ENCODE results near the gene ARHGAP10.

Gene ARHGAP10

GRCh38 chr4:147958489-147959065 is 226.7 kb downstream of the ARHGAP10 start:
- no peak for DNase-seq

DNA sequence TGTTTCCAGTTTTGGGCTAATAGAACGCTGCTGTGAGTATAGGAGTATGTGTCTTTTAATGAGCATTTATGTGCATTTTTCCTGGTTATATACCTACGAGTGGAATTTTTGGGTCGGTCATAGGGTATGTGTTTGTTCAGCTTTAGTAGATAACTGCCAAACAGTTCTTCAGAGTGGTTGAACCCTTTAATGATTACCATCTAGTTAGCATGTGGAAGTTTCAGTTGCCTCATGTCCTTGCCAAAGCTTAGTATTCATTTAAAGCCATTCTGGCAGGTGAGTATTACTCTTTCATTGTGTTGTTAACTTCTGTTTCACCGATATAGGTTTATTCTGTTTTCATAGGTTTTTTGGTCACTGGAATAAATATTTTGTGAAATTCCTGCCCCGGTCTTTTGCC is 229.1 kb downstream of the ARHGAP10 start:
- no peak for DNase-seq

GRCh38 chr4:147963839-147964238 is 232.0 kb downstream of the ARHGAP10 start:
- DNase-seq: no peak

GRCh38 chr4:147964266-147964880 is 232.5 kb downstream of the ARHGAP10 start:
- no peak for DNase-seq

DNA sequence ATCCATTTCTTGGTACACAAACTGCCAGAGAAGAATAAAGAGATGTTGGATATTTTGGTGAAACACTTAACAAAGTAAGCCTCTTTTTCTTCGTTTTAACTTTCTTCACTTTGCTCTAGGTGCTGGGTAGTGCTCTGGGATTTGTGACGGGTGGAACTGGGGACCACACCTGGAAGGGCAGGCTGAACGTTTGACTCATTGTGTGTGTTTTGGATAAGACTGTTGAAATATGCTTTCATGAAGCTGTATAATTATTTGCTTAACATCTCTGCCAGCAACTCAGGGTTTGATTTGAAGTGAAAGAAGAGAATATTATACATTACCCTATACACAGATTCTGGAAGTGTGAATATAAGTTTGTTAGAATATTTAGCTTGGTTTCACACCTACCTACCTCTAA is 233.2 kb downstream of the ARHGAP10 start:
- DNase-seq: no peak

DNA sequence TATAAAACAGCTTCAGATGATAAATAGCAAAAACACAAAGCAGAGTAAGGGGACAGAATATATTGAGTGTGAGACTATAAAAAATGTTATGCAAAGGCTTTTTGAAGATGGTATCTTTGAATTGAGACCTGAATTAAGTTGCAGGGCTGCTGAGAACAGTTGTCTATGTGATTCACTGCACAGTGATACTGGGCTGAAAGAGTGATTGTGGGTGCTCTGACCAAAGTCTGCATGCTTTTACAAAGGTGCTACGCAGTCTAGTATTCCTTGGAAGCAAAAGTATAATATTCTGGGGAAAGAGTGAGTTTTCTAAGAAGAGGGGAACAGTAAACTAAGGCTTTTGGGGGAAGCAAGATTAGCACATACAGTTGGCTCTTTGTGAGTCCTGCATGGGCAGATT is 234.0 kb downstream of the ARHGAP10 start:
- DNase-seq: no peak

GRCh38 chr4:147968641-147969040 is 236.8 kb downstream of the ARHGAP10 start:
- DNase-seq: no peak

- no peak for DNase-seq
These were observed 237.9 kb downstream of the ARHGAP10 start for GRCh38 chr4:147969573-147970385.

- no peak for DNase-seq
These were observed 239.2 kb downstream of the ARHGAP10 start for GRCh38 chr4:147971116-147971515.

DNA sequence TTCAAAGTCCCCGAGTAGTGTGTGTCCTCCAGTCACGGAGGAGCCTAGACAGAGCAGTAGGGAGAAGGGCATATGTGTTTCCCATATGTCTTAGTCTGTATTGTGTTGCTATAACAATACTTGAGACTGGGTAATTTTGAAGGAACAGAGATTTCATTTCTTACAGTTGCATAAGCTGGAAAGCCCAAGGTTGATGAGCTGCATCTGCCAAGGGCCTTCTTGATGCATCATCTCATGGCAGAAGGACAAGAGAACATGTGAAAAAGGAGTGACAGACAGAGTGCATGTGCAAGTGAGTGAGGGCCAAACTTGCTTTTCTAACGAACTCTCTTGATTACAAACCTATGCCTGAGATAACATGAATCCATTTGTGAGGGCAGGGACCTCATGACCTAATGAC is 243.4 kb downstream of the ARHGAP10 start:
- DNase-seq: no peak

DNA sequence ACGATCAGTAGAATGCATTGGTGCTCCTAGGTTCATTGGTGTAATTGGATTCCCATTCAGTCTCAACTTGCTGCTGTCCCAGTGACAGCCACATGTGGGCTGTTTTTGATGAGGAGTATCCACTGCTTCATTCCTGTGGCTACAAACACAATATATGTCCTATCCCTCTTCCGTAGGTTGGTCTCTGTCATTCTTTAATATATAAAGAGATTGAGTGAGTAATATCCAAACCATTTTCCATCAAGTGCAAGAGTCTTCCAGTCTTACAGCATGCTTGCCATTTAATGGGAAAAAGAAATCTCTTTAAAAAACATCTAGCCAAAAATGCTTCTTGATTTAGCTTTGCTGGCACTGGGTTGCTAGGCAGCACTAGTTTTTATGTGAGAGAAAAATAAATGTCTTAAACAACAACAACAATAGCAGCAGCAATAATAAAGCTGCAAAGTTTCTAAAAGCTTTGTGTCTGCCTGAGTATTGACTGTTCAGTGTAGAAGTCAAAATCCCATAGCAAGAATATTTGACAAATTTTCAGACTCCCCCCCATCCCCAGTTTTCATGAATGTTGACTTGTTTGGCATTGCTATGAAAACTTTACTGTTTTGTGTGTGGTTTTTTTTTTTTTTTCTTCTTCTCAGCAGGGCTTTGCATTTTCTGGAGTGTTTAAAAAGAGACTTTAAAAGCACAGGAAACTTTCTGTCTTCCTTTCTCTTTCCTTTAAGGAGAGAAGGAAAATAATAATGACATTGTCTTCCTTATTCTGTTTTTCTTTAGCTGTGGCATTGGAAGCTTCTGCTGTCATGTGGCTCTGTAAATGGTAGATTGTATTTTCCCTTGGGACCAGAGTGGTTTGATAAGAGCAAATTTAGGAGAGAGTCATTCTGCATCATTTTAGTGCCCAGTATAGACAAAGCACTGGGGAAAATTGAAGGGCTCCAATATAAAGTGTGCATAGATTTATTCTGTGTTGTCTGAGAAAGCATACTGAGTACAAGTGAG is 244.3 kb downstream of the ARHGAP10 start:
- DNase-seq: no peak

GRCh38 chr4:147980586-147980985 is 248.7 kb downstream of the ARHGAP10 start:
- DNase-seq: no peak

DNA sequence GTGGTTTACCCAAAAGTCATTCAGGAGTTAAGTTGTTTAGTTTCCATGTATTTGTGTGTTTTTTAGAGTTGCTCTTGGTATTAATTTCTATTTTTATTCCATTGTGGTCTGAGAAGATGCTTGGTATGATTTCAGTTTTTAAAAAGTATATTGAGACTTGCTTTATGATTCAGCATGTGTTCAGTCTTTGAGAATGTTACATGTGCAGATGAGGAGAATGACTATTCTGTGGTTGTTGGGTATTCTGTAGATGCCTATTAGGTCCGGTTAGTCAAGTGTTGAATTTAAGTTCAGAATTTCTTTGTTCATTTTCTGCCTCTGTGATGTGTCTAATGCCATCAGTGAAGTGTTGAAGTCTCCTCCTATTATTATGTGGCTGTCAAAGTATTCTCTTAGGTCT is 249.4 kb downstream of the ARHGAP10 start:
- DNase-seq: no peak

GRCh38 chr4:147984065-147984777 is 252.3 kb downstream of the ARHGAP10 start:
- no peak for DNase-seq

GRCh38 chr4:147984778-147985138 is 252.9 kb downstream of the ARHGAP10 start:
- no peak for DNase-seq

- DNase-seq: no peak
These were observed 253.5 kb downstream of the ARHGAP10 start for GRCh38 chr4:147985376-147985775.

DNA sequence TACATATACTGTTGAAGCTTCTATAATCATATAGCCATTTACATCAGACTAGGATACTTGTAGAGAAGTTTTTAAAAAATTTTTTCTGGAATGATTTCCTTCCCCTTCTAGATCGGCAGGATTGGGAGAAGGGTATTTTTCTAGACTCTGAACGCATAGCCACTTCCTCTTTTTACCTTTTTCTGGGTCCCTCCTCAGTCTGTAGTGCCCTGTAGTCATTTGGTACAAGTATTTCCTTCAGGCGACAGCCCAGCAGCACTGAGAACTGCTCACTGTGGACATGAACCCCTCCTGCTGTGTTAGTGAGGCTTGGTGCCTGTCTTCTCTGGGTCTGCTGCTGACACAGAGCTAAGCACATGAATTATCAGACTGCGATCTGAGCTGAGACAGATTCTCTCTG is 255.4 kb downstream of the ARHGAP10 start:
- DNase-seq: no peak

DNA sequence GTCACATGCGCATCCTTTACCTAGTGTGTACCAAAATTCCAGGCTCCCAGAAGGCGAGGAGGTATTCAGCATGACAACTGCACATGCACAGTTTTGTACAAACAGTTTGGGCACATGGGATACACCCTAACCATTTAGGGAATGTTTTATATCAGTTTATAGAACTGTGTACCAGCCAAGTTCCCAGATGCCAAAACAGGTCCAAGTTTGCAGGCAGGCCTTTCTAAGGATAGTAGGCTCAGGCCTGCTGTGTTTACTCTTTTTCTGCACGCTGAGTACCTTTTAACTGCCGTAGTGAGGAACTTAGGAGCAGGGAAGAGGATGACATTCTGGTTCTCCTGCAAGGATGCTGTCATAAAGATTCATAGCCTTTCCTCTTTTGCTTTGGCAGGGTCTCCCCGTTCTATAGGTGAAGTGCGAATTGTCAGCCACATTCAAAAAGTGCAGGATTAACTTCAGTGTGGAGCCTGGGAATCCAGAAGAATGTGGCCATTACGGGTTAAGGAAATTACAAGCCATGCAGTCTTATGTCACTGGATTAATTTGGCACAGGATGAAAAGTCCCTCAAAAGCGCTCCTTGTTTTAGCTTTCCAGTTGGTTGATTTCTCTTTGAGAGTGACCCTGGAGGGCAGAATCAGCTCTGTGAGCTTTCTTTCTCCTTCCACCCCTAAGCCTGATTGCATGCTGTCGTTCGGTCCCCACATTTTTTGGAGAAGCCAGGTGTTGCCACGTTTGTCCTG is 259.8 kb downstream of the ARHGAP10 start:
- DNase-seq: no peak

DNA sequence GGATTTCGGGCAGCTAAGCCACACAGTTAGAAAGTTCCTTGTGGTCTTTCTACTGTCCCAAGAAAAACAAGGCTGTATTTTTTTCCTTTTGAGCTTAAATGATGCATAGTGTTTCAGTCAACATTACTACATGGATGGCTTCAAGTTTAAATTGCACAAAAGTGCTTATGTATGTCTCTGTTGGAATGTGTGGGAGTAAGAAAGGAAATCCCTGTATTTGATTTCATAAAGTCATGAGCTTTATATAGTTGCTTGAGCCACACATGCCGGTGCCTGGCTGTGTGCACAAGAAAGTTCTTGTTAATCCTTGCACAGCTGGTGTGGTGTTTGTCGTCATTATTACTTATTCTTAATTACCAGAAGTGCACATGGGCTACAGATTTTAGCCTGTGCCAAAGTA is 262.2 kb downstream of the ARHGAP10 start:
- DNase-seq: no peak

DNA sequence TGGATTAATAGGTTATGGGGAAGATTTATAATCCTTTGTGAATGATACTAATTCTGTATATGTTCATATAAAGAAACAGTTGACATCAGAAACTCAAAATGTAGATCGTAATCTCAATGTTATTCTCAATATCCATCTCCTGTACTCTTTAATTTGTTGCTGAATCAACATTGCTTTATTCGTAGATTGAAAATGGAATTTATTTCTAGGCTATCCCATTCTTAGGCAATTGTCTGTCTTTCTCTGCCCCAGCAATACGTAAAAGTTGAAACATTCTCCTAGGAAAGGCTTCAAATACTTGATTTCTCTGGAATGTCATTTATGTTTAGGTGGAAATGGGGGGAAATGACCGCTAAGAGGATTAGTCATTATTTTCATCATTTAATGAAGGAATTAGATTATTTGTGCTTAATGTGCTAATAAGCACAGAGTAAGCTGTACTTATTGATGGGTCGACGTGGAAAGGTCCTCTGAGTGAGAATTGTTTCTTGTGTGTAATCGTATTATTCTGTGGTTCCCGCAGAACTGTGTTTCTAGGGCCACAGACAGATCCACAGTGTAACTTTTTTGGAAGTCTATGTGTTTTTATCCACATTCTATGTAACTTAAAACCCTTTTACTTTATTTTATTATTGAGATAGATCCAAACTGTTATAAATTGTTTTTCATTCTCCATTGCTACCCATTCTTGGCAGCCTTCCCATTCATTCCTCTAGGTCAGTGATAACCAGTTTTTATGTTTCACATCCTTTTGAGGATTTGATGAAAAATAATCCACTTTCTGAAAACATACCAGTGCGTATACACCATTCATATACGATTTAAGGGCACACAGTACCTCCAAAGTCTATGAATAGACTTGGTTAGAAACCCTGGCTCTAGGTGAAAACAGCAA is 262.9 kb downstream of the ARHGAP10 start:
- DNase-seq: no peak

DNA sequence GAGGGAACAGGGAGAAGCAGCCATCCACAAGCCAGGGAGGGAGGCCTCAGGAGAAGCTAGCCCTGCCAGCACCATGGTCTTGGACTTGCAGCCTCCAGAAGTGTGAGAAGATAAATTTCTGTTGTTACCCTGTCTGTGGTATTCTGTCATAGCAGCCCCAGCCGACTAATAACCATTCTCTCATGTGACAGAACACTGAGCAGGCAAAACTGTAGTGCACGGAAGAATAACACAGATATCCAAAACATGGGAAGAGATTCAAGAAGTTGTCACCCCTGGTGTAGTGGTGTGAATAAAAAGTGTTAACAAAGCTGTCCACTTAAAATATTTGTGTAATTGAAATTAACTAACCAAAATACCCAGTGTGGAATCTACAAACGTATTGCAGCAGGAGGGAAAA is 265.0 kb downstream of the ARHGAP10 start:
- DNase-seq: no peak

All from CD4-positive, alpha-beta T cell treated with Interleukin-17A for 4 hours (primary cell).